NCI-H226 (cell line): ENCODE measurements around the gene CD52.
A peak's percentile ranks its signal among the peaks of the same experiment; 100 is the strongest.

Experiments
- DNase-seq: peaks from one replicate; pipeline ENCODE4 v3.0.0-alpha.2; 2015

The CD52 gene

GRCh38 chr1:26357121-26357602 is 39.4 kb downstream of the CD52 start:
- peak; percentile 81 for DNase-seq

GRCh38 chr1:26358411-26359384 is 40.9 kb downstream of the CD52 start:
- no peak for DNase-seq

DNA sequence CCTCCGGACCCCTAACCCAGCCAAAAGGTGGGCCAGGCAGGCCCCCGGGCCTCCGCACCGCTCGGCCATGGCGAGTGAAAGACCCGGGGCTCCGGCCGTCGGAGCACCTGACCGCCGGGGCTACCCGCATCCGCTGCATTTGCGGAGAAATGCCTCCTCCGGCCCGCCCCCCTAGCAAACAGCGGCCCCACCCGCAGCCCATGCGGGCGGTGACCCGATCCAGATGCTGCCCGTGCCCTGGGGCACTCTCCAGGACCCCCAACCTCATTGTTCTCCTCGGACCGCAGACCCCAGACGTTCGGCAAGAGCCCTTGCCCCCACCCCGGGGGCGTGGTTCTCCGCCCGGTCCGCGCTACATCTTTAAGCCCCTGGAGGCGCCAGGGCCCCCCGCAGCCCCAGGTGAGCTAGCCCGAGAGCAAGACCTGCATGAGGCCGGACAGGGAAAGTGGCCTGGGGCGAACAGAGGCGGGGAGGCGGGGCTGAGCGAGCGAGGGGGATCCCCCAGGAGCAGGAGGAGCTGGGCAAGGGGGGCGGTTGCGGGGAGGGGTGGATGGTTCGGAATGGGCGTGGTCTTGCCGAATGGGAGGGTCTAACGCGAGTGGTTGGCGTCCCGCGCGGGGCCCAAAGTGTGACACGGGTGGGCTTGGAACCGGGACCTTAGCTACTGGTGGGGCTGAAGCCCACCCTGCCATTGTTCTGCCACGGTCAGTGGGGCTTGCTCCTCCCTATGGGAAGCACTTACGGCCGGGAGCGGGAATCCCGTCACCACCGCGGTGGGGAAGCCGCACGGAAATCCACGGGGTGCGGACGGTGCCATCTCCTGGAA is 42.4 kb downstream of the CD52 start:
- DNase-seq = no peak

GRCh38 chr1:26360807-26361604 is 43.2 kb downstream of the CD52 start:
- DNase-seq = no peak

DNA sequence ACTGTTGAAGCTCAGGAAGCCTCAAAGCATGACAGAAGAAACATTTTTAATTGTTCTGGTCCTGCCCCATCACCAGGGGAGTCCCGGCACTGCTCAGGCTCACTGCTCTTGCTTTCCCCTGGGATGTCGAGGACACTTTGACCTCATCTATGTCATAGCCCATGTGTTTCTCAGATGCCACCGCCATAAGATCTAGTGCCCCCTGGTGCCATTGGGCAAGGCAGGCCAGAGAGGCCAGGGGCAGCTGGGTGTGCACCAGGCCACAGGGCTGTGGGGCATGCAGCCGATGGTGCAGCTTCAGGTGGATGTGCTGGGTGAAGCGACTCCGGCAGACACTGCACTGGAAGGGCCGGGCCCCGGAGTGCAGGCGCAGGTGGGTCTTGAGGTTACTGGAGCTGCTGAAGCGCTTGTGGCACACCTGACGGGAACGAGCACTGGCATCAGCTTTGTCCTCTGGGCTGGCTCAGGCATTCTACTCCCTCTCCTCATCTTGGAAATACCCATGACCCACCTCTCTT is 43.9 kb downstream of the CD52 start:
- DNase-seq = no peak

DNA sequence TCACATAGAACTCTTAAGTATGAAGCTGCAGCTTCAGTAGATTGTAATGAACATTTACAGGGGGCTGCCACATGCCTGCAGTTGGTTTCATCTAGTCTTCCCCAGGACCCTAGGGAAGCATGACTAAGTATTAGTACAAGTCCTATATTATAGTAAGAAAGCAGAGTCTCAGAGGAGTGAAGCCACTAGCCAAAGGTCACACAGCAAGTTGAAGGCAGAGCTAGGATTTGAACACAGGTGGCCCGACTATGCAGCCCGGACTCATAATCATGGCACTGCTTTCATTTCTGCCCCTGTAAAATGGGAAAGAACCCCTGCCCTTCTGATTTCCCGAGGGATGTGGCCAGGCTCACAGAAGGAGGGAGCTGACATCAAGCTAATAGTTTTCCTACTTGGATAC is 44.6 kb downstream of the CD52 start:
- no peak for DNase-seq

- peak; percentile 57 for DNase-seq
Observed at GRCh38 chr1:26363549-26364448, 46.0 kb downstream of the CD52 start.

DNA sequence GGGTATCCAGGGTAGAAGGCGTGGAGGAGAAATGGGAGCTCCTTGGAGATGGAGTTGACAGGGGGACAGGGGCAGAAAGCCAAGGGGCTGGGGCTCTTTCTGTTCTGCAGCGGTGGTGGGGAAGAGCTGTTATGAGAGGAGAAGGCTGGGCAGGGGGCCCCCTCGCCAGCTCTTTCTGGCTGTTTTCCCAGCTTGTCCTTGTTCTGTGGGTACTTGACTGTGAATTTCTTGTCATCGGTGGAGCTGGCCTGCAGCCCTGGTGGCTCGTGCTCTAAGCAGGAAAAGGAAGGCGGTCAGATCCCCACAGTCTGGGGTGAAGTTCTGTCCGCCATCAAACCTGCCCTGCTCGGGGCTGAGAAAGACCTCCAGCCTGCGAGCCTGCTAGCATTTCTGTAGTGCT is 47.2 kb downstream of the CD52 start:
- no peak for DNase-seq

- no peak for DNase-seq
Observed at GRCh38 chr1:26367441-26367840, 49.7 kb downstream of the CD52 start.

DNA sequence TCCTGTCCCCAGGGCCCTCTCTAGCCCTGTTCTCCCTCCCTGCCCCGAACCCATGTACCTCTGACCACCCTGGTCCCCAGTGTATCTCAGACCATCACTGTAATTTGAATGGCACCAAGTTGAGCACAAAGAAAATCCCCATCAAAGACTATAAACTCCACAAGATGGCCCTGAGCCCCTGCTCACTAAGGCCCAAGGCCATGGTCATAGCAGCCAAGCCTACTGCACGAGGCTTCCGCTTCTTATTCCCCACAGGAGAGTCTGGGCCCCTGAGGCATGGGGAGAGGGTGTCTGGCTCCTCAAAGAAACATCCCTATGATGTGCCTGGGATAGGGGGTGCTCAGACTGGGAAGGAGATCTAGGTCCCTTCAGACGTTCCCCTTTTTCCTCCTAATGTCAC is 50.2 kb downstream of the CD52 start:
- no peak for DNase-seq

- no peak for DNase-seq
Observed at GRCh38 chr1:26368486-26368885, 50.7 kb downstream of the CD52 start.
